GM12878 (cell line): ENCODE results near the gene DAAM1. TPM values are rescaled to one million over a fixed set of nuclear protein-coding genes. Genes with fewer than 3 reads are reported as not detected.
A peak's percentile ranks its signal among the peaks of the same experiment; 100 is the strongest.

Source experiments
- ATAC-seq: fragments of 200-7000 bp; cut with Tn5 transposase; 3 replicates; pipeline ENCODE4 v1.9.1; 2020; ENCODE audit warnings: mild to moderate bottlenecking, moderate library complexity
- BruUV-seq: library from RNA; stranded (reverse); fragments of 400-500 nt; replicated peaks from 2 replicates; lab custom pipeline; 2021; lab: Mats Ljungman, UMichigan
- CTCF ChIA-PET: fragments of 300-600 bp; sonication (Branson Sonifier 250); formaldehyde crosslinking; extraction: SDS; loops from one replicate; lab custom pipeline; 2021; ENCODE audit warnings: inconsistent platforms; lab: Yijun Ruan, JAX
- POLR2A ChIA-PET: fragments of 350-600 bp; formaldehyde crosslinking; extraction: SDS; loops from one replicate; lab custom pipeline; 2021; ENCODE audit warnings: inconsistent platforms; lab: Charles Lee
- RAD21 ChIA-PET: fragments of 300-600 bp; sonication (Branson Sonifier 250); formaldehyde crosslinking; loops from one replicate; lab custom pipeline; 2023; ENCODE audit warnings: antibody characterized with exemption; ENCODE audit not compliant: unreplicated experiment; lab: Charles Lee
- SMC1A ChIA-PET: fragments of 300-600 bp; sonication (Branson Sonifier 250); formaldehyde crosslinking; loops from one replicate; lab custom pipeline; 2023; ENCODE audit not compliant: unreplicated experiment, uncharacterized antibody; lab: Charles Lee
- DNase-seq: peaks from one replicate; pipeline ENCODE4 v3.0.0-alpha.2; 2011; ENCODE audit warnings: low read depth, low spot score
- FAIRE-seq: peaks from 3 replicates; lab custom pipeline; 2011; peaks lifted over from hg19 to GRCh38; lab: Jason Lieb, UNC
- H2AFZ ChIP-seq: 2 replicates; pipeline ENCODE4 v1.6.0; 2011; ENCODE audit warnings: low read depth, low read length, control low read depth; ENCODE audit not compliant: control insufficient read depth
- H3K27ac ChIP-seq: 2 replicates; pipeline ENCODE4 v1.5.1; 2011; ENCODE audit warnings: control low read depth; ENCODE audit not compliant: control insufficient read depth, insufficient read depth
- H3K27me3 ChIP-seq, 2 experiments: replicated peaks in 1 of 2; 2 replicates each; pipeline versions ENCODE4 v1.6.0 to v1.6.1; 2011; ENCODE audit warnings: low read length in 1 of 2; ENCODE audit not compliant: control insufficient read depth in 2 of 2, insufficient read depth in 2 of 2
- H3K36me3 ChIP-seq, 2 experiments: 2 replicates each; pipeline ENCODE4 v1.5.1; 2011; ENCODE audit warnings: low read length in 1 of 2; ENCODE audit not compliant: control insufficient read depth in 2 of 2, insufficient read depth in 2 of 2
- H3K4me1 ChIP-seq: 2 replicates; pipeline ENCODE4 v1.6.1; 2011; ENCODE audit warnings: mild to moderate bottlenecking, low read length, moderate library complexity, mixed read lengths; ENCODE audit not compliant: control insufficient read depth, insufficient read depth
- H3K4me2 ChIP-seq: 2 replicates; pipeline ENCODE4 v1.6.0; 2011; ENCODE audit warnings: control low read depth; ENCODE audit not compliant: control insufficient read depth, insufficient read depth
- H3K4me3 ChIP-seq: fragments of 200-600 bp; sonication (generic); 2 replicates; pipeline ENCODE4 v1.5.1; 2016
- H3K79me2 ChIP-seq: 2 replicates; pipeline ENCODE4 v1.6.0; 2011; ENCODE audit warnings: low read length; ENCODE audit not compliant: control insufficient read depth, insufficient read depth
- H3K9ac ChIP-seq: 2 replicates; pipeline ENCODE4 v1.8.0; 2011; ENCODE audit warnings: low read length, control low read depth, mixed read lengths; ENCODE audit not compliant: control insufficient read depth, insufficient read depth
- H3K9me3 ChIP-seq: replicated peaks from 3 replicates; pipeline ENCODE4 v1.5.1; 2011; ENCODE audit warnings: mild to moderate bottlenecking, low read length; ENCODE audit not compliant: control insufficient read depth, insufficient read depth
- H4K20me1 ChIP-seq: 2 replicates; pipeline ENCODE4 v1.6.0; 2011; ENCODE audit not compliant: control insufficient read depth, insufficient read depth
- BHLHE40 ChIP-seq, 2 experiments: fragments of 450-650 bp in 1 of 2; IDR thresholded peaks; 2 replicates each; pipeline ENCODE4 v1.6.1; 2011 to 2017; ENCODE audit warnings: low read depth in 2 of 2, borderline replicate concordance in 1 of 2, improper control_type of control experiment in 1 of 2, low read length in 1 of 2, mild to moderate bottlenecking in 1 of 2
- DPF2 ChIP-seq: fragments of 450-650 bp; IDR thresholded peaks from 2 replicates; pipeline ENCODE4 v1.6.1; 2017; ENCODE audit warnings: mild to moderate bottlenecking
- POLR2AphosphoS2 ChIP-seq: IDR thresholded peaks from 2 replicates; pipeline ENCODE4 v1.6.1; 2011; ENCODE audit warnings: low read depth, mild to moderate bottlenecking, low read length, improper control_type of control experiment, moderate library complexity
- SMC3 ChIP-seq: IDR thresholded peaks from 2 replicates; pipeline ENCODE4 v1.6.1; 2011; ENCODE audit warnings: low read length, improper control_type of control experiment, borderline replicate concordance
- WGBS: methylation state at CpG from one replicate; pipeline ENCODE4 v1.1.6; 2016; ENCODE audit warnings: low lambda C conversion rate; ENCODE audit not compliant: insufficient replicate concordance, insufficient coverage; ENCODE audit errors: missing lambda C conversion rate; 5-methylcytosine and 5-hydroxymethylcytosine counted together
- in situ Hi-C: fragments of 300-500 bp; cut with MboI; formaldehyde crosslinking; loops from 9 replicates; pipeline ENCODE4 v1.14.3; 2018; ENCODE audit warnings: mixed read lengths
- intact Hi-C: fragments of 100-400 bp; cut with micrococcal nuclease; formaldehyde crosslinking; loops from one replicate; pipeline ENCODE4 v1.14.2; 2022; ENCODE audit not compliant: unreplicated experiment
- polyA plus RNA-seq, 11 experiments: library from polyadenylated mRNA; depleted of rRNA in 4 of 11; unstranded in 6 of 11; stranded (reverse) in 5 of 11; fragments of >200 nt; fragmentation: Nextera tagmentation in 4 of 11; fragmentation: Illumina TruSeq in 1 of 11; extraction: Ambion mirVana in 4 of 11; extraction: Trizol in 1 of 11; gene quantifications; 1 replicate in 1 of 11; 2 replicates in 10 of 11; pipeline versions ENCODE4 v1.2.1 to v1.2.3, GENCODE V29; 2011 to 2016; ENCODE audit warnings: inconsistent platforms in 2 of 11, missing spikeins in 2 of 11, low read depth in 1 of 11
- total RNA-seq, 4 experiments: library from RNA; depleted of rRNA in 3 of 4; stranded (reverse); fragments of >200 nt in 3 of 4; fragmentation: Illumina TruSeq in 1 of 4; extraction: Trizol in 1 of 4; gene quantifications; 2 replicates each; pipeline versions ENCODE4 v1.2.1 to v1.2.3, GENCODE V29; 2013 to 2021

Gene DAAM1
- total and polyA plus RNA-seq, 10 of the 15 experiments (the other 5 are each of a cell fraction or from before 2014, with no cell fraction given), result 13.8 to 32.4 (median 24.2) TPM

DNA sequence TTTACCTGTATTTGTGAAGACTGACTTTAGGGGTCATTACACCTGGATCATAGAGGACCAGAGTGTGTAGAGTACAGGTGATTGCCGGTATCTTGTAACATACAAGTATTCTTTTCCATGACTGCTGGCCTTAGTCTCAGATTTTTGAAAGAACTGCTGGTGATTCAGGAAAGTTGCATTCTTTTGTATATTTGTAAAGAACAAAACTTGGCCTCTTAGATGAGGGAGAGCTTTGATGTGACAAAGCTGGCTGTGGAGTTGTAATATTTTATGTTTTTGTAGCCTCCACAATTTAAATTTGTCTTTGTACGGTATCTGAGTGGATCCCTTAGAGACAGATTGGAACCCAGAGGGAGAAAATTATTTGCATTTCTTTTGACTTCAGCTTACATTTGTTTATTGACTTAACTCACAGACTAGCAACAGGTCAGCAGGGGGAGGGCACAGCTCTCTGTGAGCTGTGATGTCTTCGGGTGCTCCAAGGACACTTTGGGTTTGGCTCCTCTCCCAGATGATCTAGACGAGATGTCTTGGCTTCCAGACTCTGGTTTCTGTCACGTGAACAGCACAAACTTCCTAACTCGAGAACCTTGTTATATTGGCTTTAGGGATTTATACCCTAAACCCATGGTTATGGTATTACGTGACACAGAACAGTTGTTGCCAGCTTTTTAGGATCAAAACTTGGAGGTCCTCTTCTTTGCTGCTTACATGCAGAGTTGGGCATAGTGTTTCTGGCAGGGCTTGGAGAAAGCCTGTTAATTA, 65.9 kb downstream of the DAAM1 start:
- no peaks in the 10 kb centered on the region for H3K27me3 ChIP-seq
- in situ Hi-C loops, result no loop called here
- H3K4me1 ChIP-seq, result peaks cover 15% of the 10 kb centered on the region
- WGBS, result 86% methylated on average over 7 of the region's 7 CpGs
- TF ChIP-seq BHLHE40 (IDR thresholded peaks at IDR 0.05; ENCODE audit: borderline replicate concordance in 1 of 2, low read depth in 2 of 2, low read length in 1 of 2) (peak in 1 of 2 experiments; percentile 35; a peak in 2 of 4 replicates), DPF2 (peak; percentile 21; the same call in 1 of the 2 replicates), POLR2AphosphoS2 (no peak), SMC3 (0 out of 2 replicates have a peak, but pooled peaks have one; percentile 2)
- H3K4me3 ChIP-seq, result no peak overlapping the region
- no peak overlapping the region for H3K27ac ChIP-seq
- no peaks in the 10 kb centered on the region for H3K9me3 ChIP-seq
- no peaks in the 10 kb centered on the region; the same call in 1 of the 2 replicates for H4K20me1 ChIP-seq
- ATAC-seq, result peak; percentile 47
- RAD21 ChIA-PET, result interaction anchor here (0.8 to 1.6 kb wide), 4 partner anchors 9 to 129 kb away, joined by 3 to 5 read pairs (median 4); no protein-coding TSS in a partner anchor
- 0 out of 2 replicates have a peak overlapping the region, but pooled peaks have one; percentile 1 for H3K4me2 ChIP-seq
- POLR2A ChIA-PET, result interaction anchor here (1.6 kb wide), 1 partner anchor 10 kb away, joined by 5 read pairs; no protein-coding TSS in a partner anchor
- DNase-seq, result no peak
- intact Hi-C loops, result loop anchor here (2.0 kb wide), 1 partner anchor 128 kb away; no protein-coding TSS in a partner anchor
- FAIRE-seq, result no peak
- no TSS peak for BruUV-seq
- CTCF ChIA-PET, result interaction anchor here (0.9 to 1.6 kb wide), 7 partner anchors 12 to 126 kb away, joined by 3 to 8 read pairs (median 3); no protein-coding TSS in a partner anchor
- peaks cover 2% of the 10 kb centered on the region for H3K79me2 ChIP-seq
- SMC1A ChIA-PET, result interaction anchor here (0.8 to 2.0 kb wide), 7 partner anchors 9 to 125 kb away, joined by 3 to 13 read pairs (median 7); no protein-coding TSS in a partner anchor
- H3K36me3 ChIP-seq, result peaks cover 0 to 4% of the 10 kb centered on the region in 2 experiments; a peak in 1 of 4 replicates
- H2AFZ ChIP-seq, result no peak overlapping the region
- H3K9ac ChIP-seq, result no peak overlapping the region
